Spinal cord (tissue), 10 donors: ENCODE data around the gene CASD1. TPM values are rescaled to one million over a fixed set of nuclear protein-coding genes. Genes with fewer than 3 reads are reported as not detected.

ENCODE experiments used
- DNase-seq, 6 donors: peaks; one replicate each; pipeline versions ENCODE4 v3.0.0 to v3.0.0-alpha.2; 2013 to 2015; ENCODE audit warnings: low spot score in 6 of 6, low read depth in 4 of 6
- H3K27ac ChIP-seq: one replicate; pipeline ENCODE4 v1.5.1; 2013; ENCODE audit warnings: low read depth, low read length, control low read depth
- H3K27me3 ChIP-seq: one replicate; pipeline ENCODE4 v1.6.1; 2013; ENCODE audit warnings: low read length; ENCODE audit not compliant: control insufficient read depth, insufficient read depth
- H3K36me3 ChIP-seq: one replicate; pipeline ENCODE4 v1.6.1; 2013; ENCODE audit warnings: low read length; ENCODE audit not compliant: control insufficient read depth, insufficient read depth
- H3K4me1 ChIP-seq: one replicate; pipeline ENCODE4 v1.6.1; 2013; ENCODE audit warnings: low read length; ENCODE audit not compliant: control insufficient read depth, insufficient read depth
- H3K4me3 ChIP-seq: one replicate; pipeline ENCODE4 v1.5.1; 2013; ENCODE audit warnings: low read depth, low read length, control low read depth
- H3K9me3 ChIP-seq: one replicate; pipeline ENCODE4 v1.6.1; 2013; ENCODE audit warnings: low read length; ENCODE audit not compliant: control insufficient read depth, insufficient read depth
- WGBS: methylation state at CpG from one replicate; pipeline ENCODE4 v1.1.5; 2013; ENCODE audit warnings: missing lambda C conversion rate; ENCODE audit not compliant: insufficient coverage; 5-methylcytosine and 5-hydroxymethylcytosine counted together
- polyA plus RNA-seq, 2 donors: library from polyadenylated mRNA; unstranded; fragments of 120-200 nt; gene quantifications; one replicate each; pipeline ENCODE4 v1.2.1, GENCODE V29; 2013; ENCODE audit not compliant: insufficient read length in 2 of 2
- total RNA-seq, 2 donors: library from RNA; depleted of rRNA in 1 of 2; stranded (reverse); fragments of 120-200 nt in 1 of 2; fragments of >200 nt in 1 of 2; gene quantifications; one replicate each; pipeline versions ENCODE4 v1.2.3 to v1.2.4, GENCODE V29; 2013 to 2014
- donor health status: healthy.

CASD1 gene
- total and polyA plus RNA-seq, 4 donors, result 31.0 to 116 (median 80.1) TPM

GRCh38 chr7:94510582-94511496, 1.2 kb downstream of the CASD1 start:
- no peaks in the 10 kb centered on the region for H3K36me3 ChIP-seq
- peak overlapping the region; percentile 85 for H3K27ac ChIP-seq
- no peaks in the 10 kb centered on the region for H3K27me3 ChIP-seq
- WGBS, result 3% methylated on average over 12 of the region's 16 CpGs
- no peaks in the 10 kb centered on the region for H3K9me3 ChIP-seq
- peak overlapping the region; percentile 81 for H3K4me3 ChIP-seq
- peak in 5 of 6 donors; percentile 47 to 86 (median 70) for DNase-seq
- peaks cover 15% of the 10 kb centered on the region for H3K4me1 ChIP-seq

GRCh38 chr7:94511718-94512117, 2.1 kb downstream of the CASD1 start:
- peak overlapping the region; percentile 10 for H3K4me3 ChIP-seq
- H3K4me1 ChIP-seq, result peaks cover 15% of the 10 kb centered on the region
- no peaks in the 10 kb centered on the region for H3K36me3 ChIP-seq
- H3K9me3 ChIP-seq, result no peaks in the 10 kb centered on the region
- H3K27ac ChIP-seq, result no peak overlapping the region
- no peaks in the 10 kb centered on the region for H3K27me3 ChIP-seq
- DNase-seq, result peak in 2 of 6 donors; percentile 7 to 33

GRCh38 chr7:94512735-94513564, 3.3 kb downstream of the CASD1 start:
- Histone ChIP-seq H3K4me3 (no peak overlapping the region), H3K4me1 (peaks cover 15% of the 10 kb centered on the region), H3K27me3 (no peaks in the 10 kb centered on the region), H3K27ac (no peak overlapping the region), H3K9me3 (no peaks in the 10 kb centered on the region), H3K36me3 (no peaks in the 10 kb centered on the region)
- peak in 2 of 6 donors; percentile 10 to 14 for DNase-seq
- 35% methylated on average over 5 of the region's 11 CpGs for WGBS

GRCh38 chr7:94513565-94513860, 3.9 kb downstream of the CASD1 start:
- H3K4me3 ChIP-seq, result no peak overlapping the region
- no peaks in the 10 kb centered on the region for H3K9me3 ChIP-seq
- no peaks in the 10 kb centered on the region for H3K27me3 ChIP-seq
- H3K27ac ChIP-seq, result no peak overlapping the region
- peaks cover 15% of the 10 kb centered on the region for H3K4me1 ChIP-seq
- H3K36me3 ChIP-seq, result no peaks in the 10 kb centered on the region
- peak in 1 of 6 donors; percentile 9 for DNase-seq

- no peaks in the 10 kb centered on the region for H3K27me3 ChIP-seq
- DNase-seq, result peak in 2 of 6 donors; percentile 1 to 18
- H3K9me3 ChIP-seq, result no peaks in the 10 kb centered on the region
- no peak overlapping the region for H3K4me3 ChIP-seq
- peaks cover 9% of the 10 kb centered on the region for H3K4me1 ChIP-seq
- H3K27ac ChIP-seq, result no peak overlapping the region
- no CpG with 5 or more reads among the region's 4 CpGs for WGBS
- no peaks in the 10 kb centered on the region for H3K36me3 ChIP-seq
Observed at GRCh38 chr7:94514140-94514889, 4.7 kb downstream of the CASD1 start.

- no peak for DNase-seq
- peaks cover 8% of the 10 kb centered on the region for H3K4me1 ChIP-seq
- H3K27ac ChIP-seq, result no peak overlapping the region
Observed at GRCh38 chr7:94514917-94515316, 5.3 kb downstream of the CASD1 start.

GRCh38 chr7:94525923-94526322, 16.3 kb downstream of the CASD1 start:
- Histone ChIP-seq H3K4me1 (no peaks in the 10 kb centered on the region), H3K36me3 (peaks cover 3% of the 10 kb centered on the region), H3K9me3 (no peaks in the 10 kb centered on the region), H3K27me3 (no peaks in the 10 kb centered on the region), H3K27ac (no peak overlapping the region), H3K4me3 (no peak overlapping the region)
- WGBS, result 83% methylated on average over 2 of the region's 3 CpGs
- no peak for DNase-seq

More at GRCh38 chr7:94514917-94515316, 5.3 kb downstream of the CASD1 start:
- Histone ChIP-seq H3K9me3 (no peaks in the 10 kb centered on the region), H3K4me3 (no peak overlapping the region), H3K36me3 (no peaks in the 10 kb centered on the region), H3K27me3 (no peaks in the 10 kb centered on the region)

GRCh38 chr7:94529516-94529915, 19.9 kb downstream of the CASD1 start:
- no peaks in the 10 kb centered on the region for H3K4me1 ChIP-seq
- H3K27me3 ChIP-seq, result no peaks in the 10 kb centered on the region
- DNase-seq, result no peak
- H3K4me3 ChIP-seq, result no peak overlapping the region
- H3K27ac ChIP-seq, result no peak overlapping the region
- no peaks in the 10 kb centered on the region for H3K36me3 ChIP-seq
- WGBS, result 100% methylated on average over 1 of the region's 1 CpG
- no peaks in the 10 kb centered on the region for H3K9me3 ChIP-seq

GRCh38 chr7:94530109-94530508, 20.5 kb downstream of the CASD1 start:
- WGBS, result 80% methylated on average over 1 of the region's 3 CpGs
- no peak overlapping the region for H3K4me3 ChIP-seq
- H3K36me3 ChIP-seq, result no peaks in the 10 kb centered on the region
- peak in 1 of 6 donors; percentile 11 for DNase-seq
- H3K4me1 ChIP-seq, result no peaks in the 10 kb centered on the region
- no peaks in the 10 kb centered on the region for H3K27me3 ChIP-seq
- no peak overlapping the region for H3K27ac ChIP-seq
- H3K9me3 ChIP-seq, result no peaks in the 10 kb centered on the region
